CMK (cell line): ENCODE results near the gene TTC32.

ENCODE experiments used
- DNase-seq: peaks from one replicate; pipeline ENCODE4 v3.0.0-alpha.2; 2010; ENCODE audit warnings: low read depth

TTC32 gene

DNA sequence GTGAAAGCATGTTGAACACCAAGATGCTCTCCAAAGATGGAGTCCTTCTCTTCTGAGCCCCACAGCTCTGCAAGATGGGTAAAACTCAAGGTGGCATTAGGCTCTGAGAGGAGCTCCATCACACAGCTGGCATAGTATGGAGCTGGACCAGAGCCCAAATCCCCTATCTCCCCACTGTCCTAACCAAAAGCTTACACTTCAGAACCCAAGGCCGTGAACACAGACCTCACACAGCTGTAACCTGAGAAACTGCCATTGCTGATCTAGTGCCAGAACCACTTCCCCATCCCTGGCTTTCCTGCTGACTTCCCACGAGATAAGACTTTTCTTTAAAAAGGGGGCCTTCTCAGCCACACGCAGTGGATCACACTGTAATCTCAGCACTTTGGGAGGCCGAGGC lies 25.0 kb downstream of the TTC32 start:
- no peak for DNase-seq

DNA sequence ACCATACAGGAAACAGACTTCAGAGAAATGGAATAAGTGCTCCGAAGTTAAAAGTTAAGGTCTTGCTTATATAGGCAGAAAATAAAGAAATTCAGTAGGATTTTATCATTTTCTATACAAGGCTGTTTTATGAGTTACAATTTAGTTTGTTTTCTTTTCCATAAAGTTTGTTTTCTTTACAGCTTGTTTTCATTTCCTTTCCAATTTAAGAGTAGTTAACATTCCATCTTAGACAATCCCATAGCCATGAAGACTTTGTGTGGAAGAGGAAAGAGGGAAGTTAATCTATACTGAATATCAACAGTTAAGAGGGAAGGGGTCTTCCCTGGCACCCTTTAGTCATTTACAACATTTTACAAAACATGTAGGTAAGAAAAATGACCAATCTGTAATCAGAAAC lies 26.5 kb downstream of the TTC32 start:
- DNase-seq = no peak

DNA sequence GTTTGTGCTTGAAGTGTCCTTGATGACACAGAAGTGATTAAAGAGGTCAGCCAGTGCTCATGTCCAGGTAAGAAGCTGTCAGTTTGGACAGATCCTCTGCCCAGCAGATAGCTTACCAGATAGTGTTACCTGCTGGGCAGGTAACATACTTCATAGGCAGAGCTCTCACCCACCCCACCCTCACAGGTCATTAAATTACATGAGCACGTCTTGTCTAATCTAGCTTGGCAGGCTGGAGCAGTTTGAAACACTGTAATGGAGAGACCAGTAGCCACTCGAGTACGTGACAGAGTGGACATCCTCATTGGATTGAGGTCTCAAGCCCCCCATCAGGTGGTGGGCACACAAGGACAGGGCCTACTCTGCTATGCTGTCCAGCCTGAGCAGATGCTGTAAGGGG lies 27.1 kb downstream of the TTC32 start:
- DNase-seq = no peak

DNA sequence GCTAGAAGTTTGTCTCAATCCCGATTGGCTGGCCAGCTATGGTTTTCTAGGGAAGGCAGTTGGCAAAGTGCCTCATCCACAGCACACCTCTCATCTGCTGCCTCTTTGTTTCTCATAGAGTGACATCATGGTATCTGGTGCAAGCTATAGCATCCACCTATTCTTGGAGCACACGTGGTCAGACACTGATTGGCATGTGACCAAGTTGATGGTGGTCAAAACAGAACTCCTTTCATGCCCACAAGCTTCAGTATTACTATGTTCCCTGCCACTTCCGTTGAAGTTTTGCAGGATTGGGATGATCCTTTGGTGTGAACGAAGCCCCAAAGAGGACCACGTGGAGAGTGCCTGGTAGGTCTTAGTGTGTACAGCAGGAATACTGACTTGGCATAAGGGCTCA lies 28.8 kb downstream of the TTC32 start:
- no peak for DNase-seq

DNA sequence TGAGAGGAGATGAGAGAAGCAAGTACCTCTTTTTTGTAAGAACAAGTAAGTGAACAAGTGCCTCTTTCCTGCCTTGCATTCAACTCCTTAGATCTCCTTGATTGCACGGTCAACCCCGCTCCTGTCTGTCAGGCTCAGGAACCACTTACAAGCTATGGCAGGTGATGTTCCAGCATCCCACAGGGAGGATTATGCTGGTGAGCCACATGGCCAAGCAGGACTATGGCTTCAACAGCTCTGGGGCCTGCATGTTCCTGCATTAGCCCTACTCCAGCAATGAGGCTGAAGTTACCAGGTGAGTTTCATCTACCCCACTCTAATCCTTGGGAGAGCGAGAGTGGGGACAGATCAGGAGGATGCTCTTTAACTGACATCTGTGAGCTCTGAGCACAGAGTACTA lies 29.5 kb downstream of the TTC32 start:
- no peak for DNase-seq

DNA sequence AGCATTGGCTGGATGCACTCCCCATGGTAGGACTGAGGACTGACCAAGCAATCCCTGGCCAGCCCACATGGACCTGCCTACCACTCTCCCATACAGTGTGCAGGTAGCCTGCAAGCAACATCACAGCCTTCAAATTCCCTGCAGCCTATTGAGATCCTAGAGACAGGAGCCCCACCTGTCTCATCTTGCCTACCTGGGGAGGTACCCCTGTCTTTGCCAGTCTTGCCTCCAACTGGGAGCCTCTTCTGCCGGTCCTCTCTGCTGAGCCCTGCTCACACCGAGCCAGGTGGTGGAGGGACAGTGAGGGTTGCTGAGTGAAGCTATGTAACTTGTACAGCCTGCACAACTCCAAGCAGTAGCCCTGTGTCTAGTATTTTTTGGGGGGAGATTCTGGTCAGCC lies 29.9 kb downstream of the TTC32 start:
- no peak for DNase-seq

DNA sequence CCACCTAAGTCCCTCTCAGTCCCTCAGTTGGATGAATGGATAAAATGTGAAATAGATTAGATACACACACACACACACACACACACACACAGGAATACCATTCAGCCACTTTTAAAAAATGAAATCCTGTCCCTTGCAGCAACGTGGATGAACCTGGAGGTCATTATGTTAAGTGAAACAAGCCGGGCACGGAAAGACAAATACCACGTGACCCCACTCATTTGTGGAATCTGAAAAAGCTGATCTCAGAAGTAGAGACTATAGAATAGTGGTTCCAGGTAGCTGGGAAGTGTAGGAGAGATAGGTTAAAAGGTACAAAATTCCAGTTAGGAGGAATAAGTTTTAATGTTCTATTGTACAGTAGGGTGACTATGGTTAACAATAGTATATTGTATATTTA lies 31.0 kb downstream of the TTC32 start:
- no peak for DNase-seq

DNA sequence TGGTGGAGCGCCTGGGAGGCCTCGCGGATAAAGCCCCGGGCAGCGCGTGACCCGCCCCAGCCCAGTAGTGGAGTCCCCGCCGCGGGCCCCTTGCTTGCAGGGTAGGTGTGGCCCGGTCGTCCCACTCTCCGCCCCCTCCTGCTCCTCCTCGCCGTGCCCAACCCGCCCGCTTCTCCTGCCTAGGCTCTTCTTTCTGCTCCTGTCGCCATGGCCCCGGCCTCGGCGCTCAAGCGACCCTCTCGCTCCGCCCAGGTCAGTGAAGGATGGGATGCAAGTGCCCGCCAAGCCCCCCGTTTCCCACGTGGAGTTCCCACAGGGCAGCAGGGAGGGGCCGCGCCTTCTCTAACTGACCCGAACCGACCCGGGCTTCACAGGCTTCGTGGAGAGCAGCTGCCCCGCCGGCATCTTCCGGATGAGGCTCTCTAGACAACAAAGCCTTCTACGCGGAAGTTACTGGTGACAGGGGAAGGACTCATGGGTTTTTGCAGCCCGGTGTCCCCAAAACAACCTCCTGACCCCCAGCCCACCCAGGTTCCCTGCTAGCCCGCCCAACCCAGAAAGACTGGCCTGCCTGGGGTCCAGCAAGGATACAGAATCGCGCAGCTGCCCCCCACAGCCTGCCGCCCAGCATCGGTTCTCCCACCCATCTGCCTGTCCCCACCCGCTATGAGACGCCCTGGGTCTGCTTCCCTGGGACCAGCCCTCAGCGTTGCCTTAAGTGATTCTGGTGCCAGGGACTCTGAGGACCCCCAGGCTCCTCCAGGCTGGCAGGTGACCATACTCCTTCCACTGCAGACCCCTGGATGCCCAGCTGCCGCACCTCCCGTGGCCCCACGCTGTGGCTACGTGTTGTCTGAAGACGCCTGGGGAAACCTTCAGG lies 32.8 kb downstream of the TTC32 start:
- no peak for DNase-seq

DNA sequence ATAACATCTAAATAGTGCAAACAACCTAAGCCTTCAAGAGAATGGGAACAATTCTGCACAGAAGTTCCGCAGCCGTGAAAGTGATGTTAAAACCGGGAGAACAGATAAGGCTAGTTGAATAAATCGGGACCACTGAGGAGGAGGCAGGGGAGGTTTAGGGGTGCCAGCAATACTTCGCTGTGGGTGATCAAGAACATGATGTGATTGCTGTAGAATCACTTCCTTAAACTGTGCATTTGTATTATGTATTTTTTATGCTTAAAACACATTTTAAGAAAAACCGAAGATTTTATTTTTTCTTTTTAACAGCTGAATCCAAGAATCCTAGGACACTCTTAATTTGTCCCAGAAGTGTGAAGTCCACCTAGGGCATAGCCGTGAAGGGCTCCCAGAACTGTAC lies 33.6 kb downstream of the TTC32 start:
- DNase-seq = no peak

DNA sequence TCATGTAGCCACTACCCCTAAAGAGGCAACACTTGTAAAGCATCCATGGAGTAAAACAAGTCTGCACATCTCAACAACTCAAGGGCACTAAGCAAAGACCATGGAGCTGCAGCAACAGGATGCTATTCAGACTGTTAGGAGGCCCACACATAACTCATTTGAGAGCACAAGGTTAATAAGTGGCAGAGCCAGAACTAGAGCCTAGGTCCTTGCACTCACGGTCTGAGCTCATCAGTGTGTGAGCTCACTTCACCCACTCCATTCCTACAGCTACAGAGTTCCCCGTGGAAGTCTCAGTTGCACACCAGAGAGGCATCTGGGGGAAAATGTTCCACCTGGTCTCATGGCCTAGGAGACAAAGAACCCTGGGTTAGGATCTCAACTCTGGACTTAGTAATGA lies 35.0 kb downstream of the TTC32 start:
- no peak for DNase-seq

DNA sequence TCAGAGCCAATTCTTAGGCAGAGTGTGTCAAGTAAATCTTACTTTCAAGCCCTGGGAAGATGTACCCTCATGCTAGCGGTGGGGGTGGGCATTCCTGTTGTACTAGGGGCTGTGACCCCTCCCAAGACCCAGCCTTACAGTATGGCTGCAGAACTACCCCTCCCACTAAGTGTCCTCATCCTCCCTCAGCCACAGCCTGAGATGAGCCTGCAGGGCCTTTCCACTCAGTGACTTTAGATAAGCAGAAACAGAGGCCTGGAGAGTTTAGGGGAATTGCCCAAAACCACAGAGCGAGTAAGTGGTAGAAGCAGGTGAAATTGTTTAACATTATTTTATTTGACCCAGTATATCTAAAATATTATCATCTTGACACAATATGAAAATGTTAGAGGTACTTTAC lies 36.6 kb downstream of the TTC32 start:
- DNase-seq = no peak

DNA sequence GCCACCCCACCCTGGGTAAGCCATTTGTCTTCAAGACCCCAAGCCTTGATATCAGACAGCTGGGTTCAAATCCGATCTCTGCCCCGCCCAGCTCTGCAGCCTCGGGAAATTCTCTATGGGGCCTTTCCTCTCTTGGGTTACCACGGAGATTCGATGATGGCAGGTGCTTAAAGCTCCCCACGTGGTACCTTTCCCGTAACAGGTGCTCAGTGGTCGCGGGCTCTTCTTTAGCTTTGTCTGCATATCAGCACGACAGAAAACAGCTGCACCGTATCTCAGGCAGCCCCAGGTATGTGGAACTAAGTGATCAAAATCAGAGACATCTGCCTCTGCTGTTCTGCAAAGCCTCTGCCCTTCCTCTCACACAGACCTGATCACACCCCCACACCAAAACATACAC lies 37.4 kb downstream of the TTC32 start:
- DNase-seq = no peak

DNA sequence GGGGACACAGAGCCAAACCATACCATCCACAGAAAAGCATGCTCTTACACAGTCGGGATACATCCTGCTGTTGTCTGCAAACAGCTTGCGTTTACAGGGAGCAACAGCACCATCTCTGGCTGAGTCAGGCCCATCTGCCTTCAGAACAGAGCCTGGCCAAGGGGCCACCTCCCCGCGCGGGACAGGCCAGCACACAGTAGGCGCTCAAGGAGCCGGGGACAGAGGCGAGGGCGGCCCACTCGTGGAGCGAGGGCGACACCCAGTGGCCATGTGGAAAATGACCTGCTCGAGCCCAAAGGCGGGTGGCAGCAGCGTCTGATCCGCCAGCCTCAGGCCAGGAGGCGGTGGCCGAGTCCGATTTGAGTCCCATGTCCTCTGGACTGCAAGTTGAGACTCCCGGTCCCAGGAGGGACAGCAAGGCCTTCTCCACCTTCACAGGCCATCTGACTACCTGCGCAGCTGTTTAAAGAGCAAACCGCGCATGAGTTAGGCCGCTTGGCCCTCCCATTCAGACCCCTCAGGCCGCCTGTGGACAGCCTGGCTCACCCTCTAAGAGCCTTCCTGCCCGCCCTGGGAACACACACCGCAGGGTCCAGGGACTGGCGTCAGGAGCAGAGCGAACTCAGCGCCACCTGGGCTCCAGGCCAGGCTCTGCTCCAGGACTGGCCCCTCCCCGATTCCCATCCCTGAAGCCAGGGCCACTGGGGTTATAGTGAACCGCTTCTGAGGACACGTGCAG lies 38.3 kb downstream of the TTC32 start:
- DNase-seq = peak; percentile 26

DNA sequence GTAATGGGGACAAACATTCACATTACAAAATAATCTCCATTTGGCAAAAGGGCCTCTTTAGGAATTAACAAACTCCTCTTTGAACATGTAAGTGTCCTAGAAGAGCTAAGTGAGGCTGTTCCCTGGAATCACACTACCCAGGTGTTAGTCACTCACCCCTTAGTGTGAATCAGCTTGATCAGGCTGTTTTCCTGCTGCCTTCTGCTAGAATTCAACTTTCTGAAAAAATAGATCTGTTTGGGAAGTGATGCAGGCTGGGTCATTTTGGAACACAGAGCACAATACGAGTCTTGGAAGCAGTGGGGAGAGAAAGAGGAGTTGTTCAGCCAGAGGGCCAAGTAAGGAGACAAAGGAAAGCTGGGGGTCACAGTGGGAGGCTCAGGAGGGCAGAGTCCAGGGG lies 40.0 kb downstream of the TTC32 start:
- no peak for DNase-seq

DNA sequence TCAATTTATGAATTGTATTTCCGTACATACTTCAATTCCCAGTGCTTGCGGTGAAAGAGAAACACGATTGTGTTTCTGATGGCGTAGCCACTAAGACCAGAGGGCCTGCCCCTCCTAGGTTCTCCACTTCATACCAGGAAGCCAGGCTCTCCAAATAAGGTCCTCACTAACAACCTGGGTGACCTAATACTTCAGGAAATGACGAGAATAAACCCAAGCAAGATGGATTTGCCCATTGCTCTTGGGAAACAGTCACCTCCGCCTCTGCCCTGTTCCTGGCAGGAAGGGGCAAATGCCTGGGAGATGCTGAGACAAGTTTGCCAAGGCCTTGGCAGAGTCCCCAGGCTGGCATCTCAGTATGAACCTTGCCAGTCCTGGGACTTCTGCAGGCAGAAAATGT lies 41.8 kb downstream of the TTC32 start:
- no peak for DNase-seq

DNA sequence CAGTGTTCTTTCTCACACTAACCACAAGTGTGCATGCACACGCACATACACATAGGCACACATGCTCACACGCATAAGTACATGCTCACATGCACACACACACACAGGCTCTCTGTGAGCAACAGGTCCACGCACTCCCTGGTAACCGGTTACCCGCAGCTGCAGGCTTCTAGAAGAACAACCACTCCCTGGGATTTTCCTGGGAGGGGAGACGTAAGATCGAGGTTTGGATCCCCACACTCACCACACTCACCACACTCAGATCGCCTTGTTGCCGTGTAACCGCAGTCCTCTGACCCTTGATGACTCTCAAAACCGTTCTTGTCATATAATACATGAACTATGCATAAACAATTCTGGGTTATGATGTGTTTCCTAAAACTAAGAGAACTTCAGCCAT lies 42.2 kb downstream of the TTC32 start:
- DNase-seq = no peak

DNA sequence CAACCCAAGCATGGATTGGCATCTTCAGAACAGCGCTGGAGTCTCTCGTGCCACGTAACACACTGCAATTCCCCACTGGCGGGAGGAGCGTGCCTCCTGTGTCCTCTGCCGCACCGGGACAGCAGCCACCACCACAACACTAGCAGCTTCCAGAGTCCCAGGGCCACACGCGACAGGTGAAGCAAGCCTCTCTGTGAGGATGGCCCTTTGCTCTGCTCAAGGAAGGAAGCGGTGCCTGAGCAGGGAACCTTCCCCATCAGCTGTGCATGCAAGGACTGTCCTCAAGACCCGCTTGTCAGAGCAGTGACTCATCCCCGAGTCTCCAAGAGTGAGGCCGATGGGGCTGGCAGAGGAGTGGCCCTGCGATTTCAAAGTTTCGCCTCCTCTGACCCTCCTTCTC lies 44.0 kb downstream of the TTC32 start:
- DNase-seq = no peak

DNA sequence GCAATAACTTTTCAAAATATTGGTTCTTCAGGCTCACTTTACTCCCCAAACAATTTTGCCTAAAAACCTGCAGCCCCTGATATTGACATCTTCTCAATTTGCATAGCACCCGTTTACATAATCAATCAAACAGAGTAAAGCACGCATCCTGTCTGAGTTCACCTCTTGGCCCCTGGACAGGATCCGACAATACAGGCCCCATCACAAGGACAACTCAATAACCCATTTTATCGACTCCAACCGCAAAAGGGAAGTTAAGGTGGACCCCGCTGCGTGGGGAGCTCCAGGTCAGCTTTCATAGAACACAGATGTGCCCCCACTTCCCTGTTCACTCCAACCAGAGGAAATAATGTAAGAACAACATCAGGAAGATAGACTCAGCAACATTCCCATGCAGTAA lies 44.7 kb downstream of the TTC32 start:
- no peak for DNase-seq

DNA sequence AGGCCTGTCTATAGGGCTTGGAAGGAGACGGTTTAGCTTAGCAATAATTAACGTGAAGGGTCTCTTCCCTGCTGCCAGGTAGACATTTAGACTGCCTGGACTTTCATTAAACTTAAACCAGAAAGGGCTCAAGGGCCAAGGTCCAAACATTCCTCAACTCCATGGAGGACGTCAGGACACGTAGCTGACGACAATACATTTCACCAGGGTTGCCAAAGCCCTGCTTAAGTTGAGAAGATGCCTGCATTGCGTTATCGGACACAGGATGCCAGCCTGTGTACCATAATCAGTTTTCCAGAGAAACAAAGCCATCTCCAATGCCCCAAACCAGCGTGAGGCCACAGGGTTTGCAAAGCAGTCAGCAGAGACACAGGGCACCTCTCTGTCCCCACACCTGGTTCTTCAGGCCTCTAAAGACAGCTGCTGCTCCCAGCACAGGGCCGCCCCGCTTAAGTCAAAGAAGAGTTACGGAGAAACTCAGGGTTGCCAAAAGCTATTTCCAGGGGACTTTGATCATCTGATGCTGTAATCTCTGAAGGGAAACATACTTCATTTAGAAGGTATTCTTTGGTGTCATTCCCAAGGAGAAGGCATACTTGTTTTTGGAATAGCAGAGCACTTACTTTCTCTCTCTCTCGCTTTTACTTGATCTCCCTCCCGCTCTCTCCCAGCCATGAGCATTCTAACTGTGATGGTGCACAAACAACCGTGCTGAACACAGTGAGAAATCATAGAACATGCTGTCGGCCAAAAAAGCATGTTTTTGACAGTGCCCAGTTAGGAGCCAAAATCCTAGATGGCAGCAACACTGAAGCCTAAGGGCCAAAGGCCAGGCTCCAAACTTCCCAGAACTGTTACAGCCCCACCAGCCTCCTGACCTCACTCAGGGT lies 46.0 kb downstream of the TTC32 start:
- no peak for DNase-seq

DNA sequence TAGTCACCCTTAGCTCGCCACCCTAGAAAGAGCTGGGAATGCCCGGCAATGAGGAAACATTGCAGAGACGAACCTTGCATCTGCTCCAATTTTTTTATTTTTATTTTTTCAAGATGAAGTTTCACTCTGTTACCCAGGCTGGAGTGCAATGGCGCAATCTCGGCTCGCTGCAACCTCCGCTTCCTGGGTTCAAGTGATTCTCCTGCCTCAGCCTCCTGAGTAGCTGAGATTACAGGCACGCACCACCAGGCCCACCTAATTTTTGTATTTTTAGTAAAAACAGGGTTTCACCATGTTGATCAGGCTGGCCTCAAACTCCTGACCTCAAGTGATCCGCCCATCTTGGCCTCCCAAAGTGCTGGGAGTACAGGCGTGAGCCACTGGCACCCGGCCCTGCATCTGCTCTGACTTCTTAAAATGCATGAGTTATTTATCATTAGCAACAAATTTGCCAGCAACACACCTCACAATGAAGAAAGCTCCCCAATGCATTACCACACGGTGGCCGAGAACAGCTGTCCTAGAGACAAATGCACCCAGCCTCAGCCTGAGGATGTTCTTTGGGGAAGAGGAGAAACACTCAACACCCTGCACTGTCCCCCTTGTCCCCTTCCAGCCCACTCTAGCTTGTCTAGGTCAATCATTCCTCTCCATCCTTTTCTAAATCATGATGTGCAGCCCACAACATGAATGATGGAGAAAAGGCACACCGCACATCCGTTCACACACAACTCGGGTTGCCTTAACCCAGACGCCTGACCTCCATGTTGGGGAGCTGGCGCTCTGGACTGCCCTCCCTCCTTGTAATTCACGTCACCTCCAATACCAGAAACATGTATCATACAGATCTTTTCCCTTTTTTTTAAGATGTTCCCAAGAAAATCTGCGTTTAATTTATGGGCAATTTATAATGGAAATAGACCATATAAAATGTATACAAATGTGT lies 46.9 kb downstream of the TTC32 start:
- DNase-seq = no peak

DNA sequence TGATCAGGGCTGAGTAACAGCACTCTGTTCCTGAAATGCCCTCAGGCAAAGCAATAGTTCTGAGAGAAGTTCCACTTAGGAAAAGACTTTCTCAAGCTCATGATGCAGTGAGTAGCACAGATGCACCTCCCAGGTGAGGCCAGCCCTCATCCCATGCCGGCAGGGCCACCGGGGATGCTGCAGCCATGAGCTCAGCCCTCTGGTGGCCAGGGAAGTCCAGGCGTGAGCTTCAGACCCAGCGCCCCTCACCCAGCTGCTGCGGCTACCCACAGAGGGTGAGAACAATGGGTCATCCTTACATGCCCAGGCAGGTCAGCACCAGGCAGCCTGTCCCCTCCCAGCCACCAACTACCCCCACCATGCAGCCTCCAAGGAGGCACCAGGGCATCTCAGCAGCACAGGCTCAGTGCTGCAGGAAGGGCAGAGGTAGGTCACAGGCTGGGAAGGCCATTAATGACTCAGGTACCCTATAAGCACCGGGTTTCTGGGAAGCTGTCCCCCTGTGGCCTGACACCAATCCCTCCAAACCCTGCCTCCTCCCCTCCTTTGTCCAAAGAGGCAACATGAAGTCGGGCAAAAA lies 50.6 kb downstream of the TTC32 start:
- DNase-seq = no peak
